ENCODE results near the gene LYL1. TPM values are rescaled to one million over a fixed set of nuclear protein-coding genes. Genes with fewer than 3 reads are reported as not detected.

Gene LYL1
- total RNA-seq, 4 donors from 2014 or later: 2.6 to 15.5 (median 11.1) TPM

DNA sequence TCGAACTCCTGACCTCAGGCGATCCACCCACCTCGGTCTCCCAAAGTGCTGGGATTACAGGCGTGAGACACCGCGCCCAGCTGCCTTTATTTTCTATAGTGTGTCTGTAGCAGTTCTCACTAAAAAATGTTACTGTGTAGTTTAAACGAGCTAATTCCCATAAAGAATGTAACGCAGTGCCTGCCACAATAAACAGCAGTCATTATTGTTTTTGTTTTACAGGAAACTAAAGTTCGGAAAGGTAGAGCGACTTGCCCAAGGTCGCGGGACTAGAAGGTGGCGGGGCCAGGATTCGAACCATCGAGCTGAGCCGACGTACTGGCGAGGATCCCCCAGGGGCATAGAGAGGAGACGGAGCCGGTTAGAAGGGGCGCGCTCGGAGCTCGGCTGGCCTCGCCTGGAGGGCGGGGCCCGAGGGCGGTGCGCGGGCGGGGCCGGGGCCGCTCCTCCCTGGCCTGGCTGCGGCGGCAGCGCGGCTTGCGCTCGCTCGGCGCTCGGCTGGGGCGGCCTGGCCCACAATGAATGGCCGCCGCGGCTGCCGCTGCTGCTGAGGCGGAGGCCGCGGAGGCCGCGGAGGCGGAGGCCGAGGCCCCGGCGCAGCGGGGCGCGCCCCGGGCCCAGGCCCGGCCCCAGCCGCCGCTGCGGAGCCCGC is 15.2 kb upstream of the LYL1 start, which contains the start of gene NACC1:
Gene NACC1, plus strand, starts transcription at position 493 of the 652 bp plus-strand sequence. CDS start 16,944 bp downstream, outside the sequence.
- Histone ChIP-seq H3K4me3 (peak within 1 kb of the TSS; percentile 97 to 99), H3K27me3 (no peaks in the 10 kb centered on the region), H3K9me3 (no peaks in the 10 kb centered on the region), H3K27ac (peak within 1 kb of the TSS; percentile 61 to 75), H3K36me3 (no peaks in the 10 kb centered on the region), H3K4me1 (peaks cover 0 to 26% of the 10 kb centered on the region in 2 donors)
- intact Hi-C loops (cut with DNase I; ENCODE audit: low total_unique reads): no loop called here
- peak; percentile 84 to 91 for DNase-seq
- TF ChIP-seq CTCF (IDR thresholded peaks at IDR 0.05): peak in 1 of 4 experiments; percentile 36
- TF ChIP-seq POLR2A (IDR thresholded peaks at IDR 0.05): peak in 1 of 2 donors; percentile 15

DNA sequence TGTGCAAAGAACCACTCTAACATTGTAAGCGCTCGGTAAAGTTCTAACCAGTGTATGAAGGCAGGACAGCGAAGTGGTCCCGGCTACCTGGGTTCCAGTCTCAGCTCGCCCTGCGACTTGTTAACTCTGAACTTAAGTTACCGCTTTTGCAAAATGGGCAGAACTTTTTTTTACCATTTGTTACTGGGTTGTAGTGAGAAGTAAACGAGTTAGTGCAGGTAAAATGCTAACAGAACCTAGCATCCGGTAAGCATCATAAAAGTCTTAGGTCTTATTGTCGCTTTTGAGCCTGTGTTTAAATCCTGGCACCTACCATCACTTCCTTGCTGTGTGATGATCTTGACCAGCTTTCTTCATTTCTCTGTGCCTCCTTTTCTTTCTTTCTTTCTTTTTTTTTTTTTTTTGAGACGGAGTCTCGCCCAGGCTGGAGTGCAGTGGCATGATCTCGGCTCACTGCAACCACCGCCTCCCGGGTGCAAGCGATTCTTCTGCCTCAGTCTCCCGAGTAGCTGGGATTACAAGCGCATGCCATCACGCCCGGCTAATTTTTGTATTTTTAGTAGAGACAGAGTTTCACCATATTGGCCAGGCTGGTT is 14.6 kb upstream of the LYL1 start:
- no peak for TF ChIP-seq POLR2A (IDR thresholded peaks at IDR 0.05)
- no peak for TF ChIP-seq CTCF (IDR thresholded peaks at IDR 0.05)
- no peaks in the 10 kb centered on the region for H3K36me3 ChIP-seq
- H3K4me1 ChIP-seq: peaks cover 0 to 26% of the 10 kb centered on the region in 2 donors
- H3K9me3 ChIP-seq: no peaks in the 10 kb centered on the region
- H3K27ac ChIP-seq: peak overlapping the region; percentile 61 to 75
- H3K27me3 ChIP-seq: no peaks in the 10 kb centered on the region
- peak overlapping the region; percentile 74 to 97 for H3K4me3 ChIP-seq
- intact Hi-C loops (cut with DNase I; ENCODE audit: low total_unique reads): no loop called here
- no peak for DNase-seq

DNA sequence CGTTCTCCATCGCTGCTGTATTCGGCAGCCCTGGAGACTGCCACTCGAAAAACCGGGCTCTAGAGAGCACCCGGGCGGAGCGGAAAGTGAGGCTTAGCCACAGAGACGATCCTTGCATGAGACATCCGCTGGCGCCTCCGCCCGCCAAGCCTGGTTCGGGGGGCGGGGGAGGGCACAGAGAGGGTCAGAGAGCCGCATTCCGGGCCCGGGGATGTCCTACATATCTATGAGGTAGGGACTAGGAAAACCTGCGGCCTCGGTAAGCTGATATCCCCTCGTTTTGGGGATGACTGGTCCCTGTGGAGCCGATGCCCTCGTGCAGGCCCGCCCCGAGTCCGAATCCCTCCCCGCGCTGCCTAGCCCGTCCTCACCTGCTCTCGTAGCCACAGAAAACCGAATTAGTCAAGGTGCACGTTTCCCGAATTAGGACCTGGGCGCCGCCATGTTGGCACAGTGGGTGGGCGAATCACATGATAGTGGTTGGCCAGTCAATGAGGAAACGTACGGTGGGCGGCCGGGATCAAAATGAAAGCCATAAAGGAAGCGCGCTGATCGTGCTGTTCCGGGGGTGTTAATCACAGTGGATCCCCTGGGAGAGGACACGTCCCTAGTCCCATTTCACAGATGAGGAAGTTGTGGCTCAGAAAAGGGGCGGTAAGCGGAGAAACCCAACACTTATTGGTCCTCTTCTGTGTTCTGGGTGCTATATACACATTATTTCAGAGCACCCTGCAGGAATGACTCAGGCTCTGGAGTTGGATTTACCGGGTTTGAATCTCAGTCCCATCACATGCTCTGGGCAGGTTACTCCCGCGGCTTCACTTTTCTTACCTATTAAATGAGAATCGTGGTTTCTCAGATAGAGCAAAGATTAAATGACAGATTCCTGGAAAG is 13.9 kb upstream of the LYL1 start, which contains the start of gene TRMT1:
Gene TRMT1, minus strand, starts transcription at position 459 of the 894 bp plus-strand sequence. Its CDS starts 341 bp downstream, at position 118.
- no peak for TF ChIP-seq POLR2A (IDR thresholded peaks at IDR 0.05)
- no peaks in the 10 kb centered on the region for H3K36me3 ChIP-seq
- H3K27ac ChIP-seq: peak within 1 kb of the TSS; percentile 61 to 75
- DNase-seq: peak; percentile 89 to 92
- H3K9me3 ChIP-seq: no peaks in the 10 kb centered on the region
- peaks cover 0 to 26% of the 10 kb centered on the region in 2 donors for H3K4me1 ChIP-seq
- no peaks in the 10 kb centered on the region for H3K27me3 ChIP-seq
- H3K4me3 ChIP-seq: peak within 1 kb of the TSS; percentile 74 to 97
- intact Hi-C loops (cut with DNase I; ENCODE audit: low total_unique reads): no loop called here

- H3K36me3 ChIP-seq: no peaks in the 10 kb centered on the region
- H3K9me3 ChIP-seq: no peaks in the 10 kb centered on the region
- TF ChIP-seq CTCF (IDR thresholded peaks at IDR 0.05) (no peak), POLR2A (IDR thresholded peaks at IDR 0.05) (no peak)
- no peaks in the 10 kb centered on the region for H3K27me3 ChIP-seq
- H3K4me3 ChIP-seq: peak overlapping the region; percentile 74 to 97
- peak overlapping the region; percentile 61 to 75 for H3K27ac ChIP-seq
- no peak for DNase-seq
- intact Hi-C loops (cut with DNase I; ENCODE audit: low total_unique reads): no loop called here
- peaks cover 0 to 26% of the 10 kb centered on the region in 2 donors for H3K4me1 ChIP-seq
These were observed 13.3 kb upstream of the LYL1 start for GRCh38 chr19:13115936-13116281.

- H3K4me3 ChIP-seq: no peak overlapping the region
- DNase-seq: no peak
- peaks cover 0 to 12% of the 10 kb centered on the region in 2 donors for H3K4me1 ChIP-seq
- TF ChIP-seq CTCF (IDR thresholded peaks at IDR 0.05) (no peak), POLR2A (IDR thresholded peaks at IDR 0.05) (no peak)
- intact Hi-C loops (cut with DNase I; ENCODE audit: low total_unique reads): no loop called here
- H3K9me3 ChIP-seq: no peaks in the 10 kb centered on the region
- H3K27me3 ChIP-seq: no peaks in the 10 kb centered on the region
- no peaks in the 10 kb centered on the region for H3K36me3 ChIP-seq
- no peak overlapping the region for H3K27ac ChIP-seq
These were observed 9.9 kb upstream of the LYL1 start for GRCh38 chr19:13112555-13112954.
